ENCODE data around the gene PLIN4.

PLIN4 gene

GRCh38 chr19:4511300-4512054 lies 6.8 kb downstream of the PLIN4 start:
- Histone ChIP-seq H3K9ac (ENCODE audit: low read depth, low read length, poor library complexity) (peak overlapping the region; percentile 60), H2BK120ac (ENCODE audit: low read depth, low read length) (no peak overlapping the region), H3K14ac (ENCODE audit: low read length) (peak overlapping the region; percentile 89), H2AK5ac (ENCODE audit: low read depth, low read length) (no peak overlapping the region), H3K27ac (replicated peaks; ENCODE audit: low read length) (no peak overlapping the region), H3K27me3 (ENCODE audit: control insufficient read depth in 3 of 3, insufficient read depth in 3 of 3, low read depth in 1 of 3, low read length in 3 of 3) (peaks cover 0 to 4% (median 0%) of the 10 kb centered on the region in 3 experiments), H3K4me1 (ENCODE audit: control insufficient read depth in 2 of 2, insufficient read depth in 1 of 2, low read depth in 1 of 2, low read length in 2 of 2) (peaks cover 0 to 1% of the 10 kb centered on the region in 2 donors), H2BK15ac (ENCODE audit: low read length) (no peak overlapping the region), H3K18ac (ENCODE audit: low read length) (peak overlapping the region; percentile 64), H2BK12ac (ENCODE audit: low read length) (no peak overlapping the region), H2BK5ac (ENCODE audit: low read length) (no peak overlapping the region), H3K23ac (ENCODE audit: low read depth, low read length, poor library complexity) (peak overlapping the region; percentile 93), H3K4me3 (ENCODE audit: low read length in 2 of 2) (no peak overlapping the region), H3K79me1 (ENCODE audit: low read depth, low read length) (peaks cover 3% of the 10 kb centered on the region), H3K36me3 (replicated peaks in 1 of 2; ENCODE audit: control insufficient read depth in 2 of 2, insufficient read depth in 2 of 2, low read length in 2 of 2) (peaks cover 0 to 3% of the 10 kb centered on the region in 2 donors), H4K8ac (ENCODE audit: low read depth, low read length) (no peak overlapping the region), H2AFZ (ENCODE audit: low read length) (no peak overlapping the region), H3K9me3 (replicated peaks in 1 of 2; ENCODE audit: control insufficient read depth in 2 of 2, insufficient read depth in 1 of 2, low read depth in 1 of 2, low read length in 2 of 2) (no peaks in the 10 kb centered on the region), H3K4me2 (ENCODE audit: insufficient read depth, low read length, poor library complexity, severe bottlenecking) (no peak overlapping the region), H3K4ac (ENCODE audit: low read length) (no peak overlapping the region), H4K91ac (ENCODE audit: low read depth, low read length, poor library complexity) (no peak overlapping the region)
- DNase-seq (ENCODE audit: low spot score) = no peak
- no CpG with 5 or more reads among the region's 27 CpGs for WGBS, 2 donors (ENCODE audit: extremely low coverage in 2 of 2, insufficient read length in 2 of 2, insufficient replicate concordance in 1 of 2)

- peak overlapping the region; percentile 76 for H3K18ac ChIP-seq (ENCODE audit: low read length)
- peak overlapping the region; percentile 9 for H3K9ac ChIP-seq (ENCODE audit: low read depth, low read length, poor library complexity)
- H3K23ac ChIP-seq (ENCODE audit: low read depth, low read length, poor library complexity) = peak overlapping the region; percentile 89
- H3K4me1 ChIP-seq (ENCODE audit: control insufficient read depth in 2 of 2, insufficient read depth in 1 of 2, low read depth in 1 of 2, low read length in 2 of 2) = no peaks in the 10 kb centered on the region
- H3K79me1 ChIP-seq (ENCODE audit: low read depth, low read length) = peaks cover 3% of the 10 kb centered on the region
- no peak overlapping the region for H3K4me2 ChIP-seq (ENCODE audit: insufficient read depth, low read length, poor library complexity, severe bottlenecking)
- no peak overlapping the region for H4K8ac ChIP-seq (ENCODE audit: low read depth, low read length)
- no peak overlapping the region for H4K91ac ChIP-seq (ENCODE audit: low read depth, low read length, poor library complexity)
- H3K27ac ChIP-seq (replicated peaks; ENCODE audit: low read length) = no peak overlapping the region
- no peak overlapping the region for H2BK12ac ChIP-seq (ENCODE audit: low read length)
- DNase-seq (ENCODE audit: low spot score) = no peak
- peaks cover 0 to 4% (median 0%) of the 10 kb centered on the region in 3 experiments for H3K27me3 ChIP-seq (ENCODE audit: control insufficient read depth in 3 of 3, insufficient read depth in 3 of 3, low read depth in 1 of 3, low read length in 3 of 3)
- peaks cover 0 to 4% of the 10 kb centered on the region in 2 donors for H3K36me3 ChIP-seq (replicated peaks in 1 of 2; ENCODE audit: control insufficient read depth in 2 of 2, insufficient read depth in 2 of 2, low read length in 2 of 2)
- H2BK120ac ChIP-seq (ENCODE audit: low read depth, low read length) = no peak overlapping the region
- no peaks in the 10 kb centered on the region for H3K9me3 ChIP-seq (replicated peaks in 1 of 2; ENCODE audit: control insufficient read depth in 2 of 2, insufficient read depth in 1 of 2, low read depth in 1 of 2, low read length in 2 of 2)
- WGBS, 2 donors (ENCODE audit: extremely low coverage in 2 of 2, insufficient read length in 2 of 2, insufficient replicate concordance in 1 of 2) = no CpG with 5 or more reads among the region's 37 CpGs
- H3K14ac ChIP-seq (ENCODE audit: low read length) = peak overlapping the region; percentile 94
- no peak overlapping the region for H2AFZ ChIP-seq (ENCODE audit: low read length)
- H2AK5ac ChIP-seq (ENCODE audit: low read depth, low read length) = no peak overlapping the region
- no peak overlapping the region for H2BK15ac ChIP-seq (ENCODE audit: low read length)
- peak overlapping the region; percentile 38 for H3K4ac ChIP-seq (ENCODE audit: low read length)
- peak overlapping the region; percentile 39 for H2BK5ac ChIP-seq (ENCODE audit: low read length)
- H3K4me3 ChIP-seq (ENCODE audit: low read length in 2 of 2) = no peak overlapping the region
These were observed 7.6 kb downstream of the PLIN4 start for GRCh38 chr19:4510435-4511255.

DNA sequence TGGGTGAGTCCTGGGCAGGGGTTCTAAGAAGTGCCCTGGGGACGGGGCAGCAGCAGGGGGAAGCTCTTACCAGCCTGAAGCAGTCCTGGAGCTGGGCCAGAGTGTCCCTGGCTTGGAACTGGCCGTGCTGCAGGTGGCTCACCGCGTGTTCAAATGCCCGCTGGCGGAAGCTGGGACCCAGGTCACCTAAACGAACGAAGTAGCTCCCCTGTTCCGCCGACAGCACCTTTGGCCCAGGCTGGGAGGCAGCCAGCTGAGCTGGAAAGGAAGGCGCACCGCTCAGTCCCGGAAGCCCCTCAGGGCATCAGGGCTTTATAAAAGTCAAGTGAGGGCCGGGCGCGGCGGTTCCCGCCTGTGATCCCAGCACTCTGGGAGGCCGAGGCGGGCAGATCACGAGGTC lies 9.6 kb downstream of the PLIN4 start:
- H3K27me3 ChIP-seq (ENCODE audit: control insufficient read depth in 3 of 3, insufficient read depth in 3 of 3, low read depth in 1 of 3, low read length in 3 of 3) = peaks cover 0 to 4% (median 0%) of the 10 kb centered on the region in 3 experiments
- DNase-seq (ENCODE audit: low spot score) = no peak
- no peak overlapping the region for H3K4me2 ChIP-seq (ENCODE audit: insufficient read depth, low read length, poor library complexity, severe bottlenecking)
- no peak overlapping the region for H2BK12ac ChIP-seq (ENCODE audit: low read length)
- peaks cover 6% of the 10 kb centered on the region for H3K79me1 ChIP-seq (ENCODE audit: low read depth, low read length)
- no peak overlapping the region for H3K23ac ChIP-seq (ENCODE audit: low read depth, low read length, poor library complexity)
- no peak overlapping the region for H4K8ac ChIP-seq (ENCODE audit: low read depth, low read length)
- no peaks in the 10 kb centered on the region for H3K9me3 ChIP-seq (replicated peaks in 1 of 2; ENCODE audit: control insufficient read depth in 2 of 2, insufficient read depth in 1 of 2, low read depth in 1 of 2, low read length in 2 of 2)
- no peak overlapping the region for H3K18ac ChIP-seq (ENCODE audit: low read length)
- H3K4ac ChIP-seq (ENCODE audit: low read length) = no peak overlapping the region
- H2AK5ac ChIP-seq (ENCODE audit: low read depth, low read length) = peak overlapping the region; percentile 25
- H2BK15ac ChIP-seq (ENCODE audit: low read length) = no peak overlapping the region
- H3K27ac ChIP-seq (replicated peaks; ENCODE audit: low read length) = no peak overlapping the region
- no peak overlapping the region for H2BK120ac ChIP-seq (ENCODE audit: low read depth, low read length)
- H3K14ac ChIP-seq (ENCODE audit: low read length) = no peak overlapping the region
- no peak overlapping the region for H2BK5ac ChIP-seq (ENCODE audit: low read length)
- no peak overlapping the region for H3K9ac ChIP-seq (ENCODE audit: low read depth, low read length, poor library complexity)
- peaks cover 11 to 16% of the 10 kb centered on the region in 2 donors for H3K36me3 ChIP-seq (replicated peaks in 1 of 2; ENCODE audit: control insufficient read depth in 2 of 2, insufficient read depth in 2 of 2, low read length in 2 of 2)
- peaks cover 0 to under 1% of the 10 kb centered on the region in 2 donors for H3K4me1 ChIP-seq (ENCODE audit: control insufficient read depth in 2 of 2, insufficient read depth in 1 of 2, low read depth in 1 of 2, low read length in 2 of 2)
- no peak overlapping the region for H2AFZ ChIP-seq (ENCODE audit: low read length)
- no peak overlapping the region for H3K4me3 ChIP-seq (ENCODE audit: low read length in 2 of 2)
- no CpG with 5 or more reads among the region's 21 CpGs for WGBS, 2 donors (ENCODE audit: extremely low coverage in 2 of 2, insufficient read length in 2 of 2, insufficient replicate concordance in 1 of 2)
- no peak overlapping the region for H4K91ac ChIP-seq (ENCODE audit: low read depth, low read length, poor library complexity)

GRCh38 chr19:4507804-4508203 lies 10.5 kb downstream of the PLIN4 start:
- Histone ChIP-seq H3K36me3 (replicated peaks in 1 of 2; ENCODE audit: control insufficient read depth in 2 of 2, insufficient read depth in 2 of 2, low read length in 2 of 2) (peaks cover 17 to 19% of the 10 kb centered on the region in 2 donors), H3K4ac (ENCODE audit: low read length) (no peak overlapping the region), H2BK120ac (ENCODE audit: low read depth, low read length) (no peak overlapping the region), H3K9me3 (replicated peaks in 1 of 2; ENCODE audit: control insufficient read depth in 2 of 2, insufficient read depth in 1 of 2, low read depth in 1 of 2, low read length in 2 of 2) (no peaks in the 10 kb centered on the region), H2AFZ (ENCODE audit: low read length) (no peak overlapping the region), H4K8ac (ENCODE audit: low read depth, low read length) (peak overlapping the region; percentile 43), H3K27me3 (ENCODE audit: control insufficient read depth in 3 of 3, insufficient read depth in 3 of 3, low read depth in 1 of 3, low read length in 3 of 3) (peaks cover 0 to 4% (median 0%) of the 10 kb centered on the region in 3 experiments), H2BK12ac (ENCODE audit: low read length) (no peak overlapping the region), H3K23ac (ENCODE audit: low read depth, low read length, poor library complexity) (peak overlapping the region; percentile 96), H2BK15ac (ENCODE audit: low read length) (no peak overlapping the region), H3K27ac (replicated peaks; ENCODE audit: low read length) (no peak overlapping the region), H2AK5ac (ENCODE audit: low read depth, low read length) (no peak overlapping the region), H3K4me2 (ENCODE audit: insufficient read depth, low read length, poor library complexity, severe bottlenecking) (no peak overlapping the region), H3K4me3 (ENCODE audit: low read length in 2 of 2) (no peak overlapping the region), H3K14ac (ENCODE audit: low read length) (peak overlapping the region; percentile 82), H3K18ac (ENCODE audit: low read length) (peak overlapping the region; percentile 57), H3K9ac (ENCODE audit: low read depth, low read length, poor library complexity) (no peak overlapping the region), H4K91ac (ENCODE audit: low read depth, low read length, poor library complexity) (no peak overlapping the region), H3K79me1 (ENCODE audit: low read depth, low read length) (peaks cover 6% of the 10 kb centered on the region), H2BK5ac (ENCODE audit: low read length) (no peak overlapping the region), H3K4me1 (ENCODE audit: control insufficient read depth in 2 of 2, insufficient read depth in 1 of 2, low read depth in 1 of 2, low read length in 2 of 2) (peaks cover 0 to 8% of the 10 kb centered on the region in 2 donors)
- DNase-seq (ENCODE audit: low spot score) = no peak
- no CpG with 5 or more reads among the region's 17 CpGs for WGBS, 2 donors (ENCODE audit: extremely low coverage in 2 of 2, insufficient read length in 2 of 2, insufficient replicate concordance in 1 of 2)

Data from neuronal stem cell (in vitro differentiated cells).